HG03066 (cell line): ENCODE results near the gene GPNMB.
"Not testable (repeated sequence)": the region's sequence is repeated elsewhere in the genome, so short reads cannot be mapped to it uniquely, and the experiment has no call there.

ENCODE experiments used
- ATAC-seq: cut with Tn5 transposase; IDR thresholded peaks from one replicate; pipeline ENCODE4 v1.9.1; 2021; ENCODE audit warnings: low read depth; ENCODE audit not compliant: unreplicated experiment

Gene GPNMB

DNA sequence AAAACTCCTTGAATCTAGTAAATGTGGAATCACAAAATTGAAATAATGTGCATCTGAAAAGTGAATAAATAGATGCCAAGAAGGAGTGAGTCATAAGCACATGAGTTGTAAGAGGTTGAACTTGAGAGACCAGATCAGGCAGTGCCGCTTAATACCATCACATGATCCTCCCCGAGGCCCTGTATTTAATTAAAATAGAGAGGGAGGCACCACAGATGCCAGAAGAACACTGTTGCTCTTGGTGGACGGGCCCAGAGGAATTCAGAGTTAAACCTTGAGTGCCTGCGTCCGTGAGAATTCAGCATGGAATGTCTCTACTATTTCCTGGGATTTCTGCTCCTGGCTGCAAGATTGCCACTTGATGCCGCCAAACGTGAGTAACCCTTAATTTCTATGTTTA lies at the start of gene GPNMB:
TSS of gene GPNMB (plus strand) at position 221 of the 400 bp plus-strand sequence. CDS start at position 304, 83 bp downstream.
- ATAC-seq = no peak

DNA sequence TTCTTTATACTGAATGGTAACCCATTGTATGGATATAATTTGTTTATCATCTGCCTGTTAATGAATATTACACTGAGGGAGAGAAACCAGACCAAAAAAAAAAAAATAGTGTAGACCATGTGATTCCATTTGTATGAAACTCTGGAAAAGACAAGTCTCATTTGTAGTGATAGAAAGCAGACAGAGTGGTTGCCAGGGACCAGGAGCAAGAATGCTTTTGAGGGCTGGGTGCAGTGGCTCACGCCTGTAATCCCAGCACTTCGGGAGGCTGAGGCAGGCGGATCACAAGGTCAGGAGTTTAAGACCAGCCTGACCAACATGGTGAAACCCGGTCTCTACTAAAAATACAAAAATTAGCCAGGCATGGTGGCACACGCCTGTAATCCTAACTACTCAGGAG lies 48.8 kb upstream of the GPNMB start:
- ATAC-seq = not testable (repeated sequence)

DNA sequence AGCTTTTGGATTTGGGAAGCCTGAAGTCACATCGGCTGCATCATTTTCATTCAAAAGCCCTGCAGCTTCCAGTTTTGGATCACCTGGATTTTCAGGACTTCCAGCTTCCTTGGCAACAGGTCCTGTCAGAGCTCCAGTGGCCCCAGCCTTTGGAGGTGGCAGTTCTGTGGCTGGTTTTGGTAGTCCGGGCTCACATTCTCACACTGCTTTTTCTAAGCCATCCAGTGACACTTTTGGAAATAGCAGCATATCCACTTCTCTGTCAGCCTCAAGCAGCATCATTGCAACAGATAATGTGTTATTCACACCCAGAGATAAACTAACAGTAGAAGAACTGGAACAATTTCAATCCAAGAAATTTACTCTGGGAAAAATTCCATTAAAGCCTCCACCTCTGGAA lies 46.2 kb upstream of the GPNMB start:
- ATAC-seq = no peak

DNA sequence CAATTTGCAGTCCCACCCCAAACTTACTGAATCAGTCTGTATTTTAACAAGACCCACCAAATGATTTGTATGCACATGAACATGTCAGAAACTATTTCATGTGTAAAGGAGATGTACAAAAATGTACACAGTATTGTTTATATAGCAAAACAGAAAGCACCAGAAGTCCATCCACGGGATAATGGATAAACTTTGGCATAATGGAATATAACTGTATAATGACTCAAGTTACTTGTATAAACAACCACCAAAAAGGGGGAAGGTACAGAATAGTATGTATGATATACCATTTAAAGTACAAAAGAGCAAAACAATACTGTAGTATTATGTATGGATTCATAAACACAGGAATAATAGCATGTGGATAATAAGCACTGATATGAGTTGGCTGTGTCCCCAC lies 42.3 kb upstream of the GPNMB start:
- no peak for ATAC-seq

DNA sequence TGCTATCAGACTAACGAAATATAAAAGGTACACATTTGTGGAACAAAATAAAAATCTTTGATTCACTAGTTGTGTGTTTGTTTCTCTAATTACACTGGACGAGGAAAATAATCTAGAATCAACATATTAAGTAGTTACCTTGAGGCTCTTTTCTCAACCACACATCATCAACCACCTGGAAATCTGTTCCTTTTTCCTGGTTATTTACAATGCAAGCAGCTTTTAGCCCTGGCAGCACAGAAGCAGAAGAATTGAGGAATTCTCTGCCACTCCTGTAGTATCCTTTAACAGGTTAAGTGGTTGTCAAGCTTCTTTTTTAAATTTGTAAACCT lies 41.0 kb upstream of the GPNMB start:
- ATAC-seq = no peak

DNA sequence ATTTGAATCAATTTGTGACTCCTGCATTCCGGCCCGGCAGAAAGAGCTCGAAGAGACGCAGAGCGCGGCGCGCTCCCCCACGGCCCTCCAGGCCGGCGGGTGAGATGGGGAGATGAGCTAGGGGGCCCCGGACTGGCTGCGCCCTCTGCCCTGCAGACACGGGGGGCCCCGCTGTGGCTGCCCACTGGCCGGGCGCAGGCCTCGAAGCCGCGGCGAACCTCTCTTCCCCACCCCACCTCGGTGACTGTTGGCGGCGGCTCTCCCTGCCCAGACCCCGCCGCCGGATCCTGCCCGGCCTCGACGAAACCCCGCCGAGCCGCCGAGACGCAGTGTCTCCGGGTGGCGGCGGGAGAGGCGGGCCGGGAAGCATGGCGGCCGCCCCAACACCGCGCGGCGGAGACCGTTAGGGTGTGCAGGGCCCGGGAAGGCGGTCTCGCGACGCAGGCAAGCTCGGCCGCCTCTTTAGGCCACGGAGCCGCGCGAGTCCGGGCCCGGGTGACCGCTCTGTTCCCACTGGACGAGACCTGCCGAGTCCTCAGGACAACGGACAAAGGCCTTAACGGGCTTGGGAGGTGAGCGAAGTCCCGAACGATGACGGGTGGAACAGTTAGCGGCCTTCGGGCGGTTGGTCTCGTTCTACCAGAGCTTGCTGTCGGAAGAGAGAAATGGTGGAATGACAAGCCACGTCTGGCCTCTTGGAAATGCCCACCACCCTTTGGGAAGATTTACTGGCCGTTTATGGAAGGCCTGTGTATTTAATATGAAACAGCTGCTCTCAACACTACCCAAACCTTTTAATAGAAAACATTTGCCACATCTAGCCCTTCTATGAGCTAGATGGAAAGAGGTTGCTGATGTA lies 40.4 kb upstream of the GPNMB start:
- ATAC-seq = peak; percentile 59

DNA sequence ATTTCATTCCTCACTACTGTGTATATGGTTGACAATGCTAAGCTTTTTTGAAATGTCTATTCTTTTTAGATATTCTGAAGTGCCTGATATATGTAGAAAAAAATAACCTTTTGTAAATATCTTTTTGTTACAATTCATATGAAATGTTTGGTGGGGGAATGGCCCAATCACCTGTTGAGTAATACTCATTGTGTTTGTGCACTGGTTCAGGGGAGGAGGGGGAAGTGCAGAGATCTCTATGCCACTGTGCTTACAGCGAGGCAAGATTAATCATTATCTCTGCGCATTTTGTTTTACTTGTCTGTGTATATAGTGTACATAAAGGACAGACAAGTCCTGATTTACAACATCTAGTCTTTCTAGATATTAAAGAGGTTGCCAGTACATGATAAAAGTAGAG lies 39.6 kb upstream of the GPNMB start:
- no peak for ATAC-seq

DNA sequence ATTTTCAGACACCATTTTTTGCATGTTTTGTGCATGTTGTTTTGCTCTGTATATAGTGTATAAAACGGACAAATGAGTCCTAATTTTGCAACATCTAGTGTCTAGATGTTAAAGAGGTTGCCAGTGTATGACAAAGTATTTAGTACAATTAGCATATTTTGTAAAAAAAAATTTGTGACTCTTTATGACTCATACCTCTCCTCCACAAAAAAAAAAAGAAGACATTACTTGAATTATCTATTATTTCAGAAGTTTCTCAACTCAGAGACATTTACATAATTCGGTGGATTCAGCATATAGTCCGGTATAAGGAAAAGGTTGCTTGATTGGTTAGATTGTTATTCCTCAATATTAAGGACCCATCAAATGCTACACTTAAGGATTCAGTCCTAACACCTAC lies 38.7 kb upstream of the GPNMB start:
- no peak for ATAC-seq

DNA sequence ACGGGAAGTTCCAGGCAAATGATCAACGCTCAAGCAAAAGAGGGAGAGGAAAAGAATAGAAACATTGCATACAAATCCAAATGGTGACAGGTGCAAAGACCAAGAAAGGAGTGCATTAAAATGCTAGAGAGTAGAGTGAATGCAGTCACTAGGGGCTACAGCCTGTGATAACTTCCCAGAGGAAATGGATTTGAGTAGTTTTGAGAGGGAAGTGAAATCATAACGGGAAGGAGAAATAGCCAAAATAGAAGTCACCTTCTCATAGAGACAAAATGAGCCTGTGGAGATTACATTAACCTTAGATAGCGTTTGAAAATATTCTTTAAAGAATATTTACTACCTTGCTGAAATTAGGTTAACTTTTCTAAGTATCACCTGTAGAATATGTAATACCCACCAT lies 38.3 kb upstream of the GPNMB start:
- ATAC-seq = no peak

DNA sequence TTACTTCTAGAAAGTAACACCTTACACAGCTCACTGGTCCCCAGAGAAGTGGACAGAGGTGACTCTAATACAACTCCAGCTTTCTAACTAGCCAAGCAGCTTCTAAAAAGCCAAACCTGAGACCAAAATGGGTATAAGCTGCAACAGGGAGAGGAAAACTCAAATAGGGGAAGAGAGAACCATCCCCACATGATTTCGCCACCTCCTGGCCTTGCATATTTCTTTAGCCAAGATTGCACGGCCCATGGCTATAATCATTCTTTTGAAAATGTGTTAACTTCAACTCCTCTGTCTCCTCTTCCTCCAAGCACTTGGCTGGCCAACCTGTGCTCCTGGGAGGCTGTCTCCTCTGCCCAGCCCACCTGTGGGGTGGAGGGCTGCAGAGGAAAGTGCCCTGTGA lies 36.1 kb upstream of the GPNMB start:
- ATAC-seq = no peak

DNA sequence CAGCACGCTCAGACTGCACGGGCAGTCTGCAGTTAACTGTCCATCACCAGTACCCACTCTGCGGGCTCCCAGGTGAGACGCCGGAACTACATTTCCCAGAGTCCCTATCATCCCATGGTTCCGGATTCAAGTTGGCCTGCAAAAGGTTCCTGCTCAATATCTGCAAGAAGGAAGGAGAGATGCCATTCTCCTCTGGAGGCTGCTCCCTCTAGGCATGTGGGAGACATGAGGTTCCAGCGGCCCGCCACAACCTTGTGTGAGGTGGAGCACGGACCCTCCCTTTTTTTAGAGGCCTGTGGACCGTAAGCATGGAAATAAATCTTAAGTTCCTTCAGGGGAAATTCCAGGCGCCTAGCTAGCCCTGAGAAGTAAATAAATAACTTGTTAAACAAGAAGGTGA lies 35.0 kb upstream of the GPNMB start:
- ATAC-seq = no peak

DNA sequence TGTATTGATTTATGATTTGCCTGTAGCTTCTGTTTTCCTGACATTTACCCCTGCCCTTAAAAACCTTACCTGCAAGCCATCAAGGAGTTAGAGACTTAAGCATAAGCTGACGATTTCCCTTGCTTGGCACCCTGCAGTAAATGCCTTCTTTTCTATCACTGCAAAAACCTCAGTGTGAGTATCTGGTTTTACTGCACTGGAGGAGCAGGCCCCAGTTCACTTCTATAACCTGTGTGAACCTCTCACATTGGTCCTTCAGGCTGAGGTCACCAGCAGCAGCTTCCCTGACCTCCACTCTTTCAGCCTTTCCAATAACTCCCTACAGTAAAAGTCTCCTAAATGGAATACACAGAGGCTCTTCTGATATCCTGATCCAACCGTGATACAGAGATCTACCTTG lies 34.2 kb upstream of the GPNMB start:
- ATAC-seq = no peak

DNA sequence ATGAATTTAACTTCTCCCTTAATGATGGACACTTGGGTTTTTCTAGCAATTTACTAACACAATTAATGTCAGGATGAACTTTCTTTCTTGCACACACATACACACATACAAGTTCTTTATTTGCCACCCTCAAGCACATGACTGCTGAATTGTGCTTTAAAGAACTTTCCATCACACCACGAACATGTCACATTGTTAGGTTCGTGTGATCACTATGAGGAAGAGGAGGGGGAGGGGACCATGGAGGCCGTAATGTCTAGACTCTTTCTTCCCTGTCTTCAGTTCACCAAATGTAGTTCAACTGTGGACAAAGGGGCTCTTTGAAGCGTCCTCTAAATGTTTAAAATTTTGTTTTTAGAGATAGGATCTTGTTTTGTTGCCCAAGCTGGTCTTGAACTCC lies 33.7 kb upstream of the GPNMB start:
- no peak for ATAC-seq

DNA sequence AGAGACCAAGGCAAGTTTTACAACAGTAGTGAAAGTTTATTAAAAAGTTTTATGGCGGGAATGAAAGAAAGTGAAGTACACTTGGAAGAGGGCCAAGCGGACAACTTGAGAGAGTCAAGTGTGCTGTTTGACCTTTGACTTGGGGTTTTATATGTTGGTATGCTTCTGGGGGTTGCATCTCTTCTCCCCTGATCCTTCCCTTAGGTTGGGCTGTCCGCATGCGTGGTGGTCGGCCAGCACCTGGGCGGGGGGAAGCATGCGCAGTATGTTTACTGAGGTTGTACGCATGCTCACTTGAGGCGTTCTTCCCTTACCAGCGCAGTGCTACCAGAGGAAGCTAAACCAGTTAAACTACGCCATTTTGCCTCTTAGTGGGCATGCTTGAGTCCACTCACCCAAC lies 32.8 kb upstream of the GPNMB start:
- ATAC-seq = no peak

DNA sequence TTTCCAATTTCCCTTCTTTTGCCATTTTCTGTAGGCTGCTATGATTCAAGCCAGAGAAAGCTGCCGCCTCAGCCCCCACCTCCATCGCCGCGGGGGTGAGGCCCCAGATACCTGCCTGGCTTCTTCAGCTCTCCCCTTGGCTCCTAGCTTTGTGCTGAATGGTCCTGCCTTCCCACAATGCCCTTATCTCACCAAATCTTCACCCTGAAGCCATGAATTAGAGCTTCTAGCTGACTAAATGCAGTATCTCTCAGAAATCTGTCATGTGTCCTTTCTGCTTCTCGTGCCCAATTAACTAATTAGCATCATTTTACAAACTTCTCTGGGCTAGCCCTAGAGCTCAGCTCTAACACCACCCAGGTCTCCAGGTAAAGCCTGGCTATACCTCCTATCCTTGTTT lies 32.2 kb upstream of the GPNMB start:
- ATAC-seq = no peak

DNA sequence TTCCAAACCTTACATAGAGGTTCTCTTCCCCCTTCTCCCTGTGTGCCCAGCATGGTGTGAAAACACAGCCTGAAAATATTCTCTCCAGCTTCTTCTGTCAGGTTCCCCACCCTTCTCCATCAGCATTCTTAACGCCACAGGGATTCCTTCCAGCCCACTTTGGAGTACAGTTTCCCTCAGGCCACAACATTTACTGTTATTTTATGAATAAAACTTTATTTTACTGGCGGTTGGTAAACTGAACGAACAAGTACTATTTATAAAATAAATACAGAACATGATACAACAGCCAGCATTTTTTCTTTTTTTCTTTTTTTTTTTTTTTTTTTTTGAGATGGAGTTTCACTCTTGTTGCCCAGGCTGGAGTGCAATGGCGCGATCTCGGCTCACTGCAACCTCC lies 31.6 kb upstream of the GPNMB start:
- ATAC-seq = no peak

DNA sequence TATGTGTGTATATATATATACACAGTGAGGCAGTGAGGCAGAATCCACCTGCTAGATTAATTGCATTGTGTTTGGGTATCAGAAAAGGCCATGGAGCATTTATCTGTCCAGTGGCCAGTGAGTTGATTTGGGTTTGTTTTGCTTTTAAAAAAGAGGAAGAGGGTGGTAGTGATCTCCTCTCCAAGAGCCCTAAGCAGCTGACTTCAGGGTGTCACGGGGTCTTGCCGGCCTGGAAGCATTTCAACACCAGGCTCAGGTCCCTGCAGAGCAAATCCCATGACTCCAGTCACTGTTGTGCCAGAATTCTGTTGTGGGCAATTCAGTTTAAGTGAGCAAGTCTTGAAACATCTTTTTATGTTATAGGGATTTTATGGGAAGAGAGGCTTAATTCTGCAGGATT lies 30.6 kb upstream of the GPNMB start:
- no peak for ATAC-seq

DNA sequence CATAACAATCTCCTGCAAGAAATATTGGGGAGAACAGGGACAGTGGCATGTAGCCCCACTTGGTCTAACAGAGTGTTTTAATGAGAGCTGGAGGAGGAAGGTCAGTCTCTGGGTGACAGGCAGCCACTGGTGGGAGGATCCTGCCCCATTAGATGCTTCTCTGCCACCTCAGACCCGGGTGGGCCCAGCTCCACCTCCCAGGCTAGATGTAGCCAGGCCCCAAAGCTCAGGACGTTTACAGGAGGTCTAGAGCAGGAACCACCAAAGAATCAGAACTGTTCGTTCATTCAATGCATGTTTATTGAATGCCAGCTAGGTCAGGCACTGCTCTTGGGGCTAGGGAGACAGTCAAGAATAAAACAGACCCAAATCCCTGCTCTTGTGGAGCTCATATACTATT lies 28.4 kb upstream of the GPNMB start:
- no peak for ATAC-seq

DNA sequence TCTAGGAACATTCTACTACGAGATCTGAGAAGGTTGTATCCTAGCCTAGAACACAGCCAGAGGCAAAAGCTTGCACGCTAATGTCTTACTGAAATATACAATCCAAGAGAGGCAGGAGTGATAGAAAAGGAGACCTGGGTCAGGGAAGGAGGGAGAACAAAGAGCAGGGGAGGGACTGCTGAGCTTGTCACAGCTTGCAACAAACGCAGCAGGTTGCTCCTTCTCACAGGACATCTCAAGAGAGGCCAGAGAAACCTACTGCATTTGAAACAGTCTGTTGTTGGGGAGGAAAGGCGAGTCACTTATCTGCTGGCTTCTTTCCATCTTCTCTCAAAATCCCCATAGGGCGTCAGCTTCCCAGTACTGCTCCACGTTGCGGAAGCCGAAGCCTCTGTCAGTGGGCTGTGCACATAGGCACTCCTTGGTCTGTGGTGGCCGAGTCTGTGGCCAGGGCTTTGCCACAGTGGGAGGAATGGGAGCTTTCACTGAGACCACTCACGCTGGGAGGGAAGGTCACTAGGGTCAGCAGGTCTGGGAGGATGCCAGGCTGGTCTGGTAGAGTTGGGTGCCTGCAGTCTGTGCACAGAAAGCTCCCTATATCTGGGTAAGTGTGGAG lies 25.8 kb upstream of the GPNMB start:
- no peak for ATAC-seq

DNA sequence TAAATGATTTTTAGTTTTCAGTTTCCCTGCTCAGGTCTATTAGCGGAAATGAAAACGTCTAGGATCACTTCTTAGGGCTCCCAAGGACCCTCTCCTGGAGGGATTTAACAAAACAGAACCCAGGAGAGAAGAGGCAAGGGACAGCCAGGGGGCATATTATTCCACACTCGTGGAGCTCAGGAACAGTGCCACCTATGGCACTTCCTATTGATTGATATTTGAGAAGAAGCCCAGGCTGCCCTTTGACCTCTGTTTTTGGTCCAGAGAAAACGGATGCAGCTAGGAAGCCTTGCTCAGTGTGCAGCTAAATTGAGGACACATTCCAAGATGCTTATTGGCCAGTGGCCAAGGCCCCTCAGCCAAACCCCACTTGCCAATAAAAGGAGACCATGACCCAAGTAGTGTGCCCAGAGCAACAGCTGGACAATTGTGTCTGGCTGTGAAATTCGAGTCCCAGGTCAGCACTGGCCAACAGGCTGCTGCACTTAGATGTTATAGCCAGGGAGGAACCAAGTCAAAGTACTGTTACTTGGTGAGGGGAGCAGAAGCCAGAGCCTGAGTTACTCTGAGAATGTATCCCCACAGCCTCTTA lies 24.0 kb upstream of the GPNMB start:
- ATAC-seq = no peak

DNA sequence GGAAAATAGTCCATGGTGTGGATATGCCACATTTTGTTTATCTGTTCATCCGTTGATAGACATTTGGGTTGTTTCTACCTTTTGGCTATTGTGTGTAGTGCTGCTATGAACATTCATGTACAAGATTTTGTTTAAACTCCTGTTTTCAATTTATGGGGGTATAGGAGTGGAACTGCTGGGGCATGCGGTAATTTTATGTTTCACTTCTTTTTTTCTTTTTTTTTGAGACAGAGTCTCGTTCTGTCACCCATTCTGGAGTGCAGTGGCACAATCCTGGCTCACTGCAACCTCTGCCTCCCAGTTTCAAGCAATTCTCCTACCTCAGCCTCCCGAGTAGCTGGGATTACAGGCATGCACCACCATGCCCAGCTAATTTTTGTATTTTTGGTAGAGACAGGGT lies 22.2 kb upstream of the GPNMB start:
- not testable (repeated sequence) for ATAC-seq

DNA sequence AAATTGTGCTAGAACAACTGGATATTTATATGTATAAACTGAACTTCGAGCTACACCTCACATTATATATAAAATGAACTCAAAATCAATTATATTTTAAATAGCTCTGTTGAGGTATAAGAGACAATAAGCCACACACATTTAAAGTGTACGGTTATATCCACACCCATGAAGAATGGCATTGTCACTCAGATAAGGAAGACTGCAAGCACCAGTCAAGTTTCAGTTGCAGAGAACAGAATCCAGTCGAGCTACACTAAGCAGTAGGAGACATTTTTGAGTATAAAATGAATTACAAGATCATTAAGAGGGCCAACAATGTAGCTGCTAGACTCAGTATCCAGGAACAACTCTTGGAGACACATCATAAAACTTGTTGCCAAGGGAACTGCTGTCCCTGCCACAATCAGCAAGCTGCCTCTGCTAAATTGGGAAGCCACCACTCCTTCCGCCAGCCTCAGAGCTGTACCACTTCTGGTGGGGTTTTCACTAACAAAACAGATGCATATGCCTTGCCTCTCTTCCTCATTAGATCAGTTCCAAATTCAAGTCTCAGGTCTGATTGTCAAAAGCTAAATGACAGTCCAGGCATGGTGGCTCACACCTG lies 19.6 kb upstream of the GPNMB start:
- no peak for ATAC-seq
